H1 (cell line): Measurements from ENCODE around the gene RCL1.

Experiments
- CBX8 ChIP-seq: fragments of 300-800, 300-1000 bp; sonication (generic); IDR thresholded peaks from 2 replicates; pipeline ENCODE4 v1.7.1; 2016; ENCODE audit warnings: low read depth, low read length, borderline replicate concordance
- CTCF ChIP-seq, 3 experiments: IDR thresholded peaks; 1 replicate in 2 of 3; 2 replicates in 1 of 3; pipeline versions ENCODE4 v1.5.1 to v1.6.1; 2011; ENCODE audit warnings: low read length in 3 of 3, mild to moderate bottlenecking in 3 of 3, inconsistent platforms in 2 of 3, low read depth in 1 of 3, moderate library complexity in 1 of 3; ENCODE audit not compliant: insufficient read depth in 1 of 3; ENCODE audit errors: control extremely low read depth in 1 of 3
- EZH2 ChIP-seq: fragments of 200-600 bp; sonication (generic); IDR thresholded peaks from 2 replicates; pipeline ENCODE4 v1.7.1; 2012; ENCODE audit warnings: low read depth, mild to moderate bottlenecking, moderate library complexity, low read length, inconsistent platforms; ENCODE audit not compliant: severe bottlenecking
- GABPA ChIP-seq: IDR thresholded peaks from 2 replicates; pipeline ENCODE4 v1.6.1; 2011; ENCODE audit warnings: mild to moderate bottlenecking, low read length, moderate library complexity, borderline replicate concordance; ENCODE audit not compliant: insufficient read depth
- MAFK ChIP-seq: IDR thresholded peaks from 2 replicates; pipeline ENCODE4 v1.6.1; 2012; ENCODE audit warnings: low read depth, mild to moderate bottlenecking, improper control_type of control experiment, low read length
- NRF1 ChIP-seq: IDR thresholded peaks from 2 replicates; pipeline ENCODE4 v1.6.1; 2011; ENCODE audit warnings: mild to moderate bottlenecking, low read depth, low read length, improper control_type of control experiment
- POLR2AphosphoS5 ChIP-seq: IDR thresholded peaks from 2 replicates; pipeline ENCODE4 v1.6.1; 2011; ENCODE audit warnings: low read depth, low read length
- RAD21 ChIP-seq, 2 experiments: IDR thresholded peaks in 1 of 2; conservative IDR thresholded peaks in 1 of 2; 2 replicates each; pipeline ENCODE4 v1.6.1; 2011; ENCODE audit warnings: low read depth in 2 of 2, low read length in 2 of 2, improper control_type of control experiment in 1 of 2, inconsistent platforms in 1 of 2, mild to moderate bottlenecking in 1 of 2, moderate library complexity in 1 of 2
- SP4 ChIP-seq: IDR thresholded peaks from 2 replicates; pipeline ENCODE4 v1.6.1; 2012; ENCODE audit warnings: low read length, inconsistent platforms
- TEAD4 ChIP-seq: IDR thresholded peaks from 2 replicates; pipeline ENCODE4 v1.6.1; 2012; ENCODE audit warnings: low read depth, low read length, inconsistent platforms, mixed read lengths

- TF ChIP-seq GABPA, result no peak
- TF ChIP-seq CTCF (IDR thresholded peaks at IDR 0.05; ENCODE audit: control extremely low read depth in 1 of 3, insufficient read depth in 1 of 3, low read depth in 1 of 3, low read length in 3 of 3), result no peak
- no peak for TF ChIP-seq EZH2
- TF ChIP-seq SP4, result no peak
- TF ChIP-seq POLR2AphosphoS5, result no peak
- no peak for TF ChIP-seq MAFK
- no peak for TF ChIP-seq TEAD4
- no peak for TF ChIP-seq CBX8
- TF ChIP-seq RAD21 (IDR thresholded peaks at IDR 0.05 in 1 of 2, conservative IDR thresholded peaks at IDR 0.05 in 1 of 2; ENCODE audit: low read depth in 2 of 2, low read length in 2 of 2), result no peak
- no peak for TF ChIP-seq NRF1
These were observed 69.9 kb downstream of the RCL1 start for GRCh38 chr9:4862506-4863250.
